Large intestine (tissue), 3 donors: Measurements from ENCODE around the gene BTBD2. TPM values are rescaled to one million over a fixed set of nuclear protein-coding genes. Genes with fewer than 3 reads are reported as not detected.

Experiments used
- DNase-seq, 2 donors: peaks; one replicate each; pipeline versions ENCODE4 v3.0.0 to v3.0.0-alpha.2; 2013
- H3K27ac ChIP-seq: one replicate; pipeline ENCODE4 v1.5.1; 2013; ENCODE audit warnings: low read length
- H3K27me3 ChIP-seq: 2 replicates; pipeline ENCODE4 v1.6.1; 2013; ENCODE audit warnings: low read length; ENCODE audit not compliant: control insufficient read depth, insufficient read depth
- H3K36me3 ChIP-seq: 2 replicates; pipeline ENCODE4 v1.6.1; 2013; ENCODE audit warnings: low read length; ENCODE audit not compliant: control insufficient read depth, insufficient read depth
- H3K4me1 ChIP-seq: one replicate; pipeline ENCODE4 v1.6.1; 2013; ENCODE audit warnings: low read length; ENCODE audit not compliant: control insufficient read depth, insufficient read depth
- H3K4me3 ChIP-seq: one replicate; pipeline ENCODE4 v1.5.1; 2013; ENCODE audit warnings: low read length
- H3K9me3 ChIP-seq: one replicate; pipeline ENCODE4 v1.6.1; 2013; ENCODE audit warnings: mild to moderate bottlenecking, low read depth, low read length, moderate library complexity; ENCODE audit not compliant: control insufficient read depth
- WGBS: methylation state at CpG from one replicate; pipeline ENCODE4 v1.1.5; 2013; ENCODE audit warnings: low lambda C conversion rate; ENCODE audit not compliant: insufficient coverage; 5-methylcytosine and 5-hydroxymethylcytosine counted together
- polyA plus RNA-seq: library from polyadenylated mRNA; unstranded; fragments of 120-200 nt; gene quantifications from one replicate; pipeline ENCODE4 v1.2.1, GENCODE V29; 2013

Gene BTBD2
- polyA plus RNA-seq, 1 donor: 96.7 TPM

DNA sequence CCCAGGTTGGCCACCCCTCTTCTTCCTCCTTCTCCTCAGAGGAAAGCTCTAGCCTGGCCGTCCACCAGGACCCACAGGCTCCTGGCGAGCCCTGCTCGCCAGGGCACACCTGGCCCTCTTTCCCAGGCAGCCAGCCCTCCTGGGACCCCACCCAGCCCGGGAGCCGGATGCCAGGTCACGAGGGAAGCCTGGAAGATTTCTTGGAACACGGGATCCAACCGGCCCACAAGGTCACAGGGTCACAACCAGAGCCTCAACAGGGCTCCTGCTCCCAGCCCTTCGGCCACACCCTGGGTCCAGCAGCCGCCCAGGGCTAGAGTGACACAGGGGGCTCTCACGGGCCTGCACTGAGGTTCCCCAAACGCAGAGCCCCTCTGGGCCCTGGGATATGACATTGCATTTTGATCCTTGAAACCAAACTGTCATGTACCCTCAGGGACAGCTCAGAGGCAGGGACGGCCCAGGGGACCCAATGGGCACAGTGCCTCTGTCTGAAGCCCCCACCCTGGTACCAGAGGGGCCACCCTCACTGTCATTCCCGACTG is 30.1 kb upstream of the BTBD2 start:
- Histone ChIP-seq H3K27me3 (no peaks in the 10 kb centered on the region), H3K4me3 (no peak overlapping the region), H3K36me3 (peaks cover 80% of the 10 kb centered on the region), H3K4me1 (peaks cover 66% of the 10 kb centered on the region), H3K9me3 (peaks cover 2% of the 10 kb centered on the region), H3K27ac (no peak overlapping the region)
- no CpG with 5 or more reads among the region's 14 CpGs for WGBS
- DNase-seq: no peak

DNA sequence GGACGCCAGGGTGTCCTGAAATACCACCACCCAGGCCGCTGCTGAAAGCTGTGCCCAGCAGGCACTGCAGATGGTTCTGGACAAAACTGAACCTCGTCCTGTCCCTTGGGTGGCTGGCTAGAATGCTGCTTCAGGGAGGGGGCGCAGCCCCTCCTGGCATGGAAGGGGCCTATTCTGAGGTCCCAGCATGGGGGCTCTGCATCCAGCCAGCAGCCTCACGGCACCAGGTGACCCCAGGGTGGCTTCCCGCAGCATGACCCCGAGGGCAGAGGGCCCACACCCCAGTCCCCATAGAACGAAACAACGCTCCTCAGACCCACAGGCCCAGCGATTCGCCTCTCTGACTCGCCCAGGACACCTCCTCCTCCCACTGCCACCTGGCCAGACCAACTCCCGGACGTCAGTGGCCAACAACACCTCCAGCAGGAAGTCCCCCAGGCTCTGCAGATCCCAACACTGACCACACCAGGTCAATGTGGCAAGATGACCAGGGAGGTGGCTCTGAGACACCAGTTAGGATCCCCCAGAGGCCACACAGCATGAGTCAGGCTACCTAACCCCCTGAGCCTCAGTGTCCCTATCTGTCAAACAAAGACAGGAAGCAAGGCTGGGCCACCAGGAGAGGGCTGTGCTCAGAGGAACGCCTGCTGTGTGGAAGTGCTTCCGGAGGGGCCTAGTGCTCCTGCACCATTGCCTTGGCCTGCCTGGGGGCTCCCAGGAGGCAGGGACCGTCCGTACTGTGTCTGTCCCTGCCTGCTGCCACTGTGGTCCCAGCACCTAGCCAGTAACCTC is 29.4 kb upstream of the BTBD2 start:
- WGBS: no CpG with 5 or more reads among the region's 18 CpGs
- peaks cover 86% of the 10 kb centered on the region for H3K36me3 ChIP-seq
- peaks cover 2% of the 10 kb centered on the region for H3K9me3 ChIP-seq
- no peak overlapping the region for H3K4me3 ChIP-seq
- peaks cover 67% of the 10 kb centered on the region for H3K4me1 ChIP-seq
- no peak overlapping the region for H3K27ac ChIP-seq
- H3K27me3 ChIP-seq: no peaks in the 10 kb centered on the region
- DNase-seq: no peak

DNA sequence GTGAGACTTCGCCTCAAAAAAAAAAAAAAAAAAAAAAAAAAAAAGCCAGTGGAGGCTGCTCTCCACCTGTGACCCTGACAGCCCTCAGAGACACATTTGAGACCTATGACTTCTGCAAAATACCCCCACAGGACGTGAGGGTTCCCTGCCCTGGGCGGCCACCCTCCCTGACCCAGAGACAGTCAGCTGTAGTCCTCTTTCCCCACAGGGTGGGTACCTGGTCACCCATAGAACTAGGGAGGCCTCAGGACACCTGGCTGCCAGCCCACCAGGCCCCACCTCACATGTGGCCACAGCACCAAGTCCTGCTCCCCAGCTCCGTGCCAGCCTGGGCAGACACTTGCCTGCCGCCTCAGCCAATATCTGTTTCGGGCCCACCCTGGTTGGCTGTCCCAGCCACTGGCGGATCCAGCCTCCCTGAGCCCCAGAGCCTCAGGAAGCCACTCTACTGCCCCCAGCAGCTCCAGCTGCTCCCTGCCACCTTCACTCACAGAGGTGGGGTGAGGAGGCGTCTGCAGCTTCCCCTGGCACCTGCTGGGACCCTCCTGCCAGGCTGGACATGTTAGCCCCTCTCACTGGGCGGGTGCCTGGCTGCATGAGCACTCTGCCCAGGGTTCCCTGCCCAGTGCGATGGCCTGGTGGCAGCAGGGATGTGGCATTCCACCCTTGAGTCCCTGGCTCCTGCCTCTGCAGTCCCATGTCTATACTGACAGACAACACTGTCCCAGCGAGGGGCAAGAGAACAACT is 28.6 kb upstream of the BTBD2 start:
- DNase-seq: peak in 1 of 2 donors; percentile 3
- Histone ChIP-seq H3K27me3 (no peaks in the 10 kb centered on the region), H3K36me3 (peaks cover 92% of the 10 kb centered on the region), H3K9me3 (peaks cover 2% of the 10 kb centered on the region), H3K4me3 (no peak overlapping the region), H3K4me1 (peaks cover 60% of the 10 kb centered on the region), H3K27ac (no peak overlapping the region)
- WGBS: no CpG with 5 or more reads among the region's 11 CpGs

DNA sequence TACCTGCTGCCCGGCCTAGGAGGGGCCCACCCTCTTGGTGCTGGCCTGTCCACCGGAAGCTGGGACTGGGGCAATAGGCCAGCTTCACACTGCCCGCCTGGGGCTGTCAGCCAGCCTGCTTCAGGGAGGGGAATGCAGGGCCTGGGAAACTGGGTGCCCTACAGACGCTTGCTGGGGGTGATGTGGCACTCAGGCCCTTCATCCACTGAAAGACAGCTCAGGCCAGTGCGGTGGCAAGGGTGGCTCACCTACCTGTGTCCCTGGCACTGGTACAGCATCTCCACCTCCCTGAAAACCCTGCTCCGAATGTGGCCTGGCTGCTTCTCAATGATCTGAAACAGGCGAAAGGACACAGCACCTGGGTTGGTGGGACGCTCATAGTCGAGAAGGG is 27.7 kb upstream of the BTBD2 start:
- Histone ChIP-seq H3K27ac (peak overlapping the region; percentile 93), H3K4me3 (no peak overlapping the region), H3K9me3 (peaks cover 6% of the 10 kb centered on the region), H3K36me3 (peaks cover 91% of the 10 kb centered on the region), H3K4me1 (peaks cover 51% of the 10 kb centered on the region), H3K27me3 (no peaks in the 10 kb centered on the region)
- no CpG with 5 or more reads among the region's 9 CpGs for WGBS
- no peak for DNase-seq

DNA sequence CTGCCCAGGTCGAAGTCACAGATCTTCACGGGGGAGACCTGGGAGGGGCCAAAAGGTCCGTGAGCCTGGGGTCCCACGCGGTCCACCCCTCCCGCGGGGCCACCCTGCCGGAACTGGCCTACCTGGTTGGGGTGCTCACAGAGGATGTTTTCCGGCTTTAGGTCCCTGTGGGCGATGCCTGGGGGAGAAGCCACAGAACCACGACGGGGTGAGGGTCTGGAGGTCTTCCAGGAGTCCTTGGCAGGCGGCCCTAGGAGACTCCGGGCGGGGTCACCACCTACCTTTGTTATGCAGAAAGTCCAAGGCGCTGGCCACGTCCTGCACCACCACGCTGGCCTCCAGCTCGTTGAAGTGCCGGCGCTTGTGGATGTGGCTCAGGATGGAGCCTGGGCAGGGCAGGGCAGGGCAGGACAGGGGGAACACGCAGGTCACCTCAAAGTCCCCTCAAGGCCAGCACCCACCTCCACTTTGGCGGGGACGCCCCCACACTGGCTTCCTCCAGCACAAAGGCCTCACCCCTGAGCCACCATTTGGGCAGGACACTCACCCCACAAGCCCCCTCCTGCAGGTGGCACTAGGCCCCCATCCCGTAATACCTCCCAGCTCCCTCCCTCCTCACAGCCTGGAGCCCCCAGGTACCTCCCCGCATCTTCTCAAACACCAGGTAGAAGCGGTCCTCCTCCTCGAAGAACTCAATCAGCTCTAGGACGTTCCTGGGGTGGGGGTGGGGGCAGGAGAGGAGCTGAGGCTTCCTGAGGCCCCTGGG is 27.2 kb upstream of the BTBD2 start:
- no peaks in the 10 kb centered on the region for H3K27me3 ChIP-seq
- DNase-seq: peak in 1 of 2 donors; percentile 13
- peak overlapping the region; percentile 93 for H3K27ac ChIP-seq
- WGBS: no CpG with 5 or more reads among the region's 29 CpGs
- H3K36me3 ChIP-seq: peaks cover 88% of the 10 kb centered on the region
- peak overlapping the region; percentile 42 for H3K4me3 ChIP-seq
- peaks cover 45% of the 10 kb centered on the region for H3K4me1 ChIP-seq
- H3K9me3 ChIP-seq: peaks cover 7% of the 10 kb centered on the region

DNA sequence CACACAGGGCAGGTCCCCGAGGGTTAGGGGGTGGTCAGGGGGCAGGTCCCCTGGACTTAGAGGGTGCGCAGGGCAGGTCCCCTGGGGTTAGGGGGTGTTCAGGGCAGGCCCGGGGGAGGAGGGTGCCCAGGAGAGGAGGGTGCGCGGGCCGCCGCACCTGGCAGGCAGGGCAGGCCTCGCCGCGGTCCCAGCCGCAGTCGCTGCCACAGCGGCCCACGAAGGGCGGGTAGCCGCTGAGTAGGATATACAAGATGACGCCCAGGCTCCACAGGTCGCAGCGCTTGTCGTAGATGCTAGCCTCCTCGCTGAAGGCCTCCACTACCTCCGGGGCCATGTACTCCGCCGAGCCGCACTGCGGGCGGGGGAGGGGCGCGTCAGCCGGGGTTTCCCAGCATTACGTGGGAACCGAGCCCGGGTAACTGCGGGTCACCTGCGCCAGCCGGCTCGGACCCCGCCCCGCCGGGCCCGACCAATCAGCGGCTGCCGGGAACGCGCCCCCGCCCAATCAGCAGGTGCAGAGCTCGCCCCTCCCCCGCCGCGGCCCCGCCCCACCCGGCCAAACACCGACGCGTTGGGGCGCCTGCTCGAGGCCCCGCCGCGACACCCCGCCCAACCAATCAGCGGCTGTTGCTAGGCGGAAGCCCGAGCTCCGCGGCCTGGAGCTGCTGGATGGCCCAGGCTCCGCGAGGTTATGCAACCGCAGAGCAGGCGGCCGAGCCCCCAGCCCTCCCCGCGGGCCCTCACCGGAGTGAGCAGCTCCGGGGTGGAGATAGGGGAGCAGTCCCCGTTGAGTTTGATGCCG is 26.4 kb upstream of the BTBD2 start:
- peak; percentile 97 to 98 for DNase-seq
- Histone ChIP-seq H3K27ac (peak overlapping the region; percentile 93), H3K36me3 (peaks cover 80% of the 10 kb centered on the region), H3K4me3 (peak overlapping the region; percentile 42), H3K4me1 (peaks cover 37% of the 10 kb centered on the region), H3K27me3 (no peaks in the 10 kb centered on the region), H3K9me3 (peaks cover 7% of the 10 kb centered on the region)
- no CpG with 5 or more reads among the region's 77 CpGs for WGBS

DNA sequence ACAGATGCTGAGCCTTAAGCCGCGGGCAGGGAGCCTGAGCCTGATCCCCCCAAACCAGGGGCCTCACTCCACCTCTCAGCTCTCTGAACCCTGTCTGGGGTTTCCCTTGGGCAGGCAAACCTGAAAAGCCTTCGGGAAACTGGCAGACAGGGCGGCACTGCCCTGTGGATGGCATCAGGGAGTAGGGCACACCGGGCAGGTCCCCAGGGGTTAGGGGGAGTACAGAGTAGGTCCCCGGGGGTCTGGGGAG is 25.8 kb upstream of the BTBD2 start:
- DNase-seq: no peak
- Histone ChIP-seq H3K4me1 (peaks cover 36% of the 10 kb centered on the region), H3K4me3 (peak overlapping the region; percentile 14), H3K27ac (peak overlapping the region; percentile 48), H3K9me3 (peaks cover 7% of the 10 kb centered on the region), H3K36me3 (peaks cover 75% of the 10 kb centered on the region), H3K27me3 (no peaks in the 10 kb centered on the region)
- WGBS: no CpG with 5 or more reads among the region's 6 CpGs

DNA sequence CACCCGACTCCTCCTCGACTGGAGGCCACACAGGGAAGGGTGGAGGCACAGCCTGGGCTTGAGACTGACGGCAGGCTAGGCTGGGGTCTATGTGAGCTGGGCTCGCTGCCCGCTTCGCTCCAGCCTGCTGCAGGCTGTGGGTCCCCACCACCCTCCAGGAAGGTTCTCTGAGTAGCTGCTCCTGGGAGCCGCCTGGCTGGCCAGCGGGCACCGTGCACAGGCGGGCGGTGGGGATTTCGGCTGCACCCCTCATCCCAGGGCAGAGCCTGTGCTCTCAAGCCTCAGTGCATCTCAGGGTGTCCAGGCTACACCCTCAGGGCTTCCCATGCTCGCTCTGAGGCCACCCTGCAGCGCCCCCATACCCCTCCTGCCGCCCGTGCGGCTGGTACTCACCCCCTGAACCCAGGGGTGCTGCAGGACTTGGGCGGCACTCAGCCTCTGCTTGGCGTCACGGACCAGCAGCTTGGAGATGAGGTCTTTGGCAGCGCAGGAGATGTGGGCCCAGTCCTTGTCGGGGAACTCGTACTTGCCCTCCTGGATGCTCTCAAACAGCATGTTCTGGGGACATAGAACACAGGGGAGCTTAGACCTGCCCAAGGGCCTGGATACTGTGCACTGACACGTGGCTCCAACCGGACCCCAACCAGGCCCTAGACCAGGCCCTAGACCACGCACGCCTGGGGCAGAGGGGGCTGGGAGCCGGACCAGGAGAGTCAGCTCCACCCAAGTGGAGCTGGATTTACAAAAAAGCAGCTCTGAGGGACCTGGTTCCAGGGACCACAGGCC is 25.3 kb upstream of the BTBD2 start:
- H3K9me3 ChIP-seq: peaks cover 12% of the 10 kb centered on the region
- no peaks in the 10 kb centered on the region for H3K27me3 ChIP-seq
- H3K36me3 ChIP-seq: peaks cover 69% of the 10 kb centered on the region
- H3K4me3 ChIP-seq: no peak overlapping the region
- peak overlapping the region; percentile 48 for H3K27ac ChIP-seq
- H3K4me1 ChIP-seq: peaks cover 31% of the 10 kb centered on the region
- WGBS: no CpG with 5 or more reads among the region's 28 CpGs
- no peak for DNase-seq

DNA sequence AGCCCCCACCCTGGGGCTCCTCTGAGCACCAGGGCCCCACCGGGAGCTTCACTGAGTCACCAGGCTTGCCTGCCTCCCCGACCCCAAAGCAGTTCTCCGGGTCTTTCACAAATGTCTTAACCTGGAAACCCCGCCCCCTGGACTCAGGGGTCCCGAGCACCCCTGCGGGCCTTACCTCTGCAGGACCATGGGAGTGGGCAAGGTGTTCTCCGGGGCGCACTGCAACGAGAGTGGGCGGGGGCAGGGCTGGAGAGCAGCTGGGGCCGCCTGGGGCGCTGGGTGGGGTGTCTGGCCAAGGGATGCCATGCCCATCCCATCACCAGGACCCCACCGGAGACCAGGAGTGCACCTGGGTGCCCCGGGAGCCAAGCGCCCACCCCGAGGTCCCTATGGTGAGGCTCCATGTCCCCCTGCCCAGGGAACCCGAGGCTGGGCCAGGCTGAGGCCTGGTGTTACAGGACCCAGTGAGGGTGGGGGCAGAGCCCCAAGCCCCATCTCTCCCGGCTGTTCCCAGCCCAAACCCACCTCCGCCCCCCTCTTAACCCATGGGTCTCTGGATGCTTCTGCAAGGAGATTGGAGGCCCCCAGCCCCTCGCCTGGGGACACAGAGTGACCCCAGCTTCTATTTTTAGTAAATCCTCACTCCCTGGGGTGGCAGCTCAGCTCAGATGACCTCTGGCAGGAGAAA is 24.6 kb upstream of the BTBD2 start:
- no peak overlapping the region for H3K4me3 ChIP-seq
- no peaks in the 10 kb centered on the region for H3K27me3 ChIP-seq
- H3K9me3 ChIP-seq: peaks cover 19% of the 10 kb centered on the region
- H3K27ac ChIP-seq: no peak overlapping the region
- no peak for DNase-seq
- peaks cover 30% of the 10 kb centered on the region for H3K4me1 ChIP-seq
- peaks cover 62% of the 10 kb centered on the region for H3K36me3 ChIP-seq
- no CpG with 5 or more reads among the region's 20 CpGs for WGBS
